ENCODE results near the gene XYLT1. TPM values are rescaled to one million over a fixed set of nuclear protein-coding genes. Genes with fewer than 3 reads are reported as not detected.

XYLT1 gene
- polyA plus RNA-seq, 1 donor (not counting 4 experiments of a cell fraction or from before 2014, with no cell fraction given): 4.4 TPM

GRCh38 chr16:17304491-17305119 lies 166.2 kb downstream of the XYLT1 start:
- Histone ChIP-seq H3K9me3 (ENCODE audit: control insufficient read depth, low read depth, low read length) (no peaks in the 10 kb centered on the region), H3K4me3 (ENCODE audit: control insufficient read depth in 2 of 3, extremely low read depth in 1 of 3, insufficient read depth in 2 of 3, low read depth in 1 of 3, low read length in 3 of 3) (no peak overlapping the region), H3K9ac (ENCODE audit: control insufficient read depth, extremely low read depth, insufficient read depth, low read length) (peak overlapping the region; percentile 4), H3K27ac (ENCODE audit: control insufficient read depth, insufficient read depth, low read length) (peak overlapping the region; percentile 16), H3K79me2 (ENCODE audit: control insufficient read depth, insufficient read depth, low read length) (no peaks in the 10 kb centered on the region), H3K4me2 (ENCODE audit: control insufficient read depth, extremely low read depth, insufficient read depth, low read depth, low read length) (peak overlapping the region; percentile 58), H3K36me3 (ENCODE audit: control insufficient read depth in 2 of 2, extremely low read depth in 1 of 2, insufficient read depth in 2 of 2, low read length in 2 of 2) (no peaks in the 10 kb centered on the region), H3K9me1 (ENCODE audit: control insufficient read depth, extremely low read depth, insufficient read depth, low read length) (peaks cover 7% of the 10 kb centered on the region), H4K20me1 (ENCODE audit: control insufficient read depth, extremely low read depth, insufficient read depth, low read length) (peaks cover 6% of the 10 kb centered on the region), H3K4me1 (ENCODE audit: control insufficient read depth, extremely low read depth, insufficient read depth, low read length) (peaks cover 22% of the 10 kb centered on the region), H3K27me3 (ENCODE audit: control insufficient read depth, extremely low read depth, insufficient read depth, low read length) (no peaks in the 10 kb centered on the region), H2AFZ (ENCODE audit: control insufficient read depth, low read length) (no peak overlapping the region)
- peak; percentile 44 for FAIRE-seq
- DNase-seq (ENCODE audit: low read depth, low spot score): no peak
- dilution Hi-C loops (cut with MboI; ENCODE audit: extremely low pct_ligation_motif_present, low sequenced_read_pairs): no loop called here
- TF ChIP-seq EZH2 (IDR thresholded peaks at IDR 0.05; ENCODE audit: low read length) (no peak), CTCF (optimal IDR thresholded peaks at IDR 0.05 in 1 of 3, IDR thresholded peaks at IDR 0.05 in 1 of 3, conservative IDR thresholded peaks at IDR 0.05 in 1 of 3; ENCODE audit: extremely low read depth in 1 of 3, insufficient read depth in 2 of 3, low read length in 3 of 3) (no peak)

- Histone ChIP-seq H3K9me3 (ENCODE audit: control insufficient read depth, low read depth, low read length) (no peaks in the 10 kb centered on the region), H3K4me1 (ENCODE audit: control insufficient read depth, extremely low read depth, insufficient read depth, low read length) (peaks cover 22% of the 10 kb centered on the region), H4K20me1 (ENCODE audit: control insufficient read depth, extremely low read depth, insufficient read depth, low read length) (peaks cover 6% of the 10 kb centered on the region), H3K27me3 (ENCODE audit: control insufficient read depth, extremely low read depth, insufficient read depth, low read length) (no peaks in the 10 kb centered on the region), H3K4me3 (ENCODE audit: control insufficient read depth in 2 of 3, extremely low read depth in 1 of 3, insufficient read depth in 2 of 3, low read depth in 1 of 3, low read length in 3 of 3) (no peak overlapping the region), H2AFZ (ENCODE audit: control insufficient read depth, low read length) (no peak overlapping the region), H3K36me3 (ENCODE audit: control insufficient read depth in 2 of 2, extremely low read depth in 1 of 2, insufficient read depth in 2 of 2, low read length in 2 of 2) (no peaks in the 10 kb centered on the region), H3K79me2 (ENCODE audit: control insufficient read depth, insufficient read depth, low read length) (no peaks in the 10 kb centered on the region), H3K4me2 (ENCODE audit: control insufficient read depth, extremely low read depth, insufficient read depth, low read depth, low read length) (peak overlapping the region; percentile 58), H3K9ac (ENCODE audit: control insufficient read depth, extremely low read depth, insufficient read depth, low read length) (no peak overlapping the region), H3K9me1 (ENCODE audit: control insufficient read depth, extremely low read depth, insufficient read depth, low read length) (peaks cover 7% of the 10 kb centered on the region), H3K27ac (ENCODE audit: control insufficient read depth, insufficient read depth, low read length) (peak overlapping the region; percentile 16)
- FAIRE-seq (no peak), DNase-seq (ENCODE audit: low read depth, low spot score) (no peak)
- dilution Hi-C loops (cut with MboI; ENCODE audit: extremely low pct_ligation_motif_present, low sequenced_read_pairs): no loop called here
- TF ChIP-seq EZH2 (IDR thresholded peaks at IDR 0.05; ENCODE audit: low read length) (no peak), CTCF (optimal IDR thresholded peaks at IDR 0.05 in 1 of 3, IDR thresholded peaks at IDR 0.05 in 1 of 3, conservative IDR thresholded peaks at IDR 0.05 in 1 of 3; ENCODE audit: extremely low read depth in 1 of 3, insufficient read depth in 2 of 3, low read length in 3 of 3) (no peak)
These were observed 166.7 kb downstream of the XYLT1 start for GRCh38 chr16:17304106-17304490.
